ENCODE data around the gene IGFBP3.

- TF ChIP-seq CTCF (IDR thresholded peaks at IDR 0.05; ENCODE audit: insufficient read depth, low read depth, low read length) (no peak), EZH2 (IDR thresholded peaks at IDR 0.05; ENCODE audit: insufficient read depth, low read length) (no peak)
Measured at GRCh38 chr7:45914911-45915310, 6.2 kb downstream of the IGFBP3 start.
